LNCAP (cell line): ENCODE measurements around the gene FRMD7.

ENCODE experiments used
- TF ChIP-seq, protein P1 (sequence below): fragments of 450-650 bp; IDR thresholded peaks from 2 replicates; pipeline ENCODE4 v1.5.1; 2017; ENCODE audit warnings: mild to moderate bottlenecking

FRMD7 gene

DNA sequence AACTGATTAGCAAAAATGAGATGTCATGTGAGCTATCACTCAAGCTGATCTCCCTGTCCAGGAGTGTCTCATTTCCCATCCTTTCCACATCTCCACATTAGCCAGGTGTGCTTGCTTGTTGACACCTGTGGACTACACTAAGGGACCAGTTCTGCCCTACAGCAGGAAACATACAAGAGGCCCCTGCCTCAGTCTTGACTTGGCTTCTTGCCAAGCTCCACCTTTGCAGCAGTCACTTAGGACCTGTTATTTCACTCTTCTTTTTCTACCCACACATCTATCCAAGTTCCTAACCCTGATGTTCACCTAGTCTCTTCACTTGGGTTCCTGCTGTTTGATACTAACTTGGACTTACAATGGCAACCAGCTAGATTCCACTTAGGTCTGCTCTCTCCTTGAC, 13.2 kb downstream of the FRMD7 start:
- TF ChIP-seq, protein P1, sequence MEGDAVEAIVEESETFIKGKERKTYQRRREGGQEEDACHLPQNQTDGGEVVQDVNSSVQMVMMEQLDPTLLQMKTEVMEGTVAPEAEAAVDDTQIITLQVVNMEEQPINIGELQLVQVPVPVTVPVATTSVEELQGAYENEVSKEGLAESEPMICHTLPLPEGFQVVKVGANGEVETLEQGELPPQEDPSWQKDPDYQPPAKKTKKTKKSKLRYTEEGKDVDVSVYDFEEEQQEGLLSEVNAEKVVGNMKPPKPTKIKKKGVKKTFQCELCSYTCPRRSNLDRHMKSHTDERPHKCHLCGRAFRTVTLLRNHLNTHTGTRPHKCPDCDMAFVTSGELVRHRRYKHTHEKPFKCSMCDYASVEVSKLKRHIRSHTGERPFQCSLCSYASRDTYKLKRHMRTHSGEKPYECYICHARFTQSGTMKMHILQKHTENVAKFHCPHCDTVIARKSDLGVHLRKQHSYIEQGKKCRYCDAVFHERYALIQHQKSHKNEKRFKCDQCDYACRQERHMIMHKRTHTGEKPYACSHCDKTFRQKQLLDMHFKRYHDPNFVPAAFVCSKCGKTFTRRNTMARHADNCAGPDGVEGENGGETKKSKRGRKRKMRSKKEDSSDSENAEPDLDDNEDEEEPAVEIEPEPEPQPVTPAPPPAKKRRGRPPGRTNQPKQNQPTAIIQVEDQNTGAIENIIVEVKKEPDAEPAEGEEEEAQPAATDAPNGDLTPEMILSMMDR, result no peak

- TF ChIP-seq, protein P1, result no peak
These were observed 20.5 kb downstream of the FRMD7 start for GRCh38 chrX:132107291-132107690.

DNA sequence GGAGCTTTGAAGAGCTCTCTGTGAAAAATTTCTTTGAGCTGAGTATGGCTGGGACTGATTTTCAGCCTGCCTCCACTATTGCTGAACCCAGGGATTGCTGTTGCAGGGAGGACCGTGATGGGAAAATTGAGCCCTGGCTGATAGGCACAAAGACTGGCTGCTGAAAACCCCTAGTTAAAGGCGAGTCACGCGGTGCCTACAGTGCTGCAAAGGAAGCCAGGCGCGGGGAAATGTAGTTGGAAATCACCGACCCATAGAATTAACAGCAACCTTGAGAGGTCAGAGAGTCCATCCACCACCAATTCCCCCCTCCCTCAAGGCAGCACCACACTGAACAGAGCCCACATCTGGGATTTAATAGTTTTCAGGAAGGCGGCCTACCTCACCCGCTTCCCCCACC, 26.0 kb downstream of the FRMD7 start:
- TF ChIP-seq, protein P1, result no peak

DNA sequence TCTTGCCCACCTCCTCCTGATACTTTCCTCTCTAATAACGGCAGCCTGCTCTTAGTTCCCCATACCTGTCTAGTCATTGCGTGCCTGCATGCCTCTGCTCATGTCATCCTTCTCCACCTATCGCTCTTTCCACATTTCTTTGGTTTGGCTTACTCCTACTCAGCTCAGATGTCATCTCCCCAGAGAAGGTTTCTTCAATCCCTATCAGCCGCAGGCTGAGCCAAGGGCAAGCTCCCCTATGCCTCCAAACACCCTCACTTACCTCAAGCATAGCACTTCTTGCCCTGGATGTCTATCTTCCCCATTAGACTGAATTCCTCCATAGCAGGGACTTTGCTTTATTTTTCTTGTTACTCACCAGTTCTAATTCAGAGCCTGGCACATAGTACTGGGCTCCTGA, 26.6 kb downstream of the FRMD7 start:
- TF ChIP-seq, protein P1, result no peak

DNA sequence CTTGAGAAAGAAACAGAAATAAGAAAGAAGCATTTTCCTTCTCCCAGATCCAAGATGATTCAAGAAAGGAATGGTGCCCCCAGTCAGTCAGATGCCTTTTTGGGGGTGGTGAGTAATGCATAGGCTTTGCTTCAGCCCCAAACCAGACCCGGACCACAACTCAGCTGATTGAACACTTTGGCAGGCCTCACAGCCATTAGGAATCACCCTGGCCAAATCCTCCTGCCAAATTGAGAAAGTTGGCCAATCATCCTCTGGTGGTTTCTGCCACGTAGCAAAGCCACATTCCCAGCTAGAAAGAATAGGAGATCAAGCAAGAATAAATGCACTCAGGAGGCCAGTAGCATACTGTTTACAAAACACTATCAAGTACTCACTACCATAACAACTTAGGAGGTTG, 33.7 kb downstream of the FRMD7 start:
- TF ChIP-seq, protein P1, result no peak

- TF ChIP-seq, protein P1, result no peak
These were observed 34.5 kb downstream of the FRMD7 start for GRCh38 chrX:132093239-132093860.

- TF ChIP-seq, protein P1, result peak; percentile 70
These were observed 35.3 kb downstream of the FRMD7 start for GRCh38 chrX:132092439-132093065.
